GM12878 (cell line): Measurements from ENCODE around the gene NOVA2. TPM values are rescaled to one million over a fixed set of nuclear protein-coding genes. Genes with fewer than 3 reads are reported as not detected.

Experiments used
- ATAC-seq: fragments of 200-7000 bp; cut with Tn5 transposase; 3 replicates; pipeline ENCODE4 v1.9.1; 2020; ENCODE audit warnings: mild to moderate bottlenecking, moderate library complexity
- BruUV-seq: library from RNA; stranded (reverse); fragments of 400-500 nt; replicated peaks from 2 replicates; lab custom pipeline; 2021; lab: Mats Ljungman, UMichigan
- CTCF ChIA-PET: fragments of 300-600 bp; sonication (Branson Sonifier 250); formaldehyde crosslinking; extraction: SDS; loops from one replicate; lab custom pipeline; 2021; ENCODE audit warnings: inconsistent platforms; lab: Yijun Ruan, JAX
- POLR2A ChIA-PET: fragments of 350-600 bp; formaldehyde crosslinking; extraction: SDS; loops from one replicate; lab custom pipeline; 2021; ENCODE audit warnings: inconsistent platforms; lab: Charles Lee
- RAD21 ChIA-PET: fragments of 300-600 bp; sonication (Branson Sonifier 250); formaldehyde crosslinking; loops from one replicate; lab custom pipeline; 2023; ENCODE audit warnings: antibody characterized with exemption; ENCODE audit not compliant: unreplicated experiment; lab: Charles Lee
- SMC1A ChIA-PET: fragments of 300-600 bp; sonication (Branson Sonifier 250); formaldehyde crosslinking; loops from one replicate; lab custom pipeline; 2023; ENCODE audit not compliant: unreplicated experiment, uncharacterized antibody; lab: Charles Lee
- DNase-seq: peaks from one replicate; pipeline ENCODE4 v3.0.0-alpha.2; 2011; ENCODE audit warnings: low read depth, low spot score
- FAIRE-seq: peaks from 3 replicates; lab custom pipeline; 2011; peaks lifted over from hg19 to GRCh38; lab: Jason Lieb, UNC
- H2AFZ ChIP-seq: 2 replicates; pipeline ENCODE4 v1.6.0; 2011; ENCODE audit warnings: low read depth, low read length, control low read depth; ENCODE audit not compliant: control insufficient read depth
- H3K27ac ChIP-seq: 2 replicates; pipeline ENCODE4 v1.5.1; 2011; ENCODE audit warnings: control low read depth; ENCODE audit not compliant: control insufficient read depth, insufficient read depth
- H3K27me3 ChIP-seq, 2 experiments: replicated peaks in 1 of 2; 2 replicates each; pipeline versions ENCODE4 v1.6.0 to v1.6.1; 2011; ENCODE audit warnings: low read length in 1 of 2; ENCODE audit not compliant: control insufficient read depth in 2 of 2, insufficient read depth in 2 of 2
- H3K36me3 ChIP-seq, 2 experiments: 2 replicates each; pipeline ENCODE4 v1.5.1; 2011; ENCODE audit warnings: low read length in 1 of 2; ENCODE audit not compliant: control insufficient read depth in 2 of 2, insufficient read depth in 2 of 2
- H3K4me1 ChIP-seq: 2 replicates; pipeline ENCODE4 v1.6.1; 2011; ENCODE audit warnings: mild to moderate bottlenecking, low read length, moderate library complexity, mixed read lengths; ENCODE audit not compliant: control insufficient read depth, insufficient read depth
- H3K4me2 ChIP-seq: 2 replicates; pipeline ENCODE4 v1.6.0; 2011; ENCODE audit warnings: control low read depth; ENCODE audit not compliant: control insufficient read depth, insufficient read depth
- H3K4me3 ChIP-seq: fragments of 200-600 bp; sonication (generic); 2 replicates; pipeline ENCODE4 v1.5.1; 2016
- H3K79me2 ChIP-seq: 2 replicates; pipeline ENCODE4 v1.6.0; 2011; ENCODE audit warnings: low read length; ENCODE audit not compliant: control insufficient read depth, insufficient read depth
- H3K9ac ChIP-seq: 2 replicates; pipeline ENCODE4 v1.8.0; 2011; ENCODE audit warnings: low read length, control low read depth, mixed read lengths; ENCODE audit not compliant: control insufficient read depth, insufficient read depth
- H3K9me3 ChIP-seq: replicated peaks from 3 replicates; pipeline ENCODE4 v1.5.1; 2011; ENCODE audit warnings: mild to moderate bottlenecking, low read length; ENCODE audit not compliant: control insufficient read depth, insufficient read depth
- H4K20me1 ChIP-seq: 2 replicates; pipeline ENCODE4 v1.6.0; 2011; ENCODE audit not compliant: control insufficient read depth, insufficient read depth
- ATF7 ChIP-seq: fragments of 450-650 bp; IDR thresholded peaks from 2 replicates; pipeline ENCODE4 v1.6.1; 2016; ENCODE audit warnings: low read depth, mild to moderate bottlenecking
- MXI1 ChIP-seq: fragments of 150-350 bp; IDR thresholded peaks from 2 replicates; pipeline ENCODE4 v1.6.1; 2011; ENCODE audit warnings: low read depth, mild to moderate bottlenecking, inconsistent platforms, low read length, improper control_type of control experiment
- NFIC ChIP-seq: IDR thresholded peaks from 2 replicates; pipeline ENCODE4 v1.6.1; 2012; ENCODE audit warnings: low read depth, mild to moderate bottlenecking, inconsistent platforms, low read length, moderate library complexity
- NRF1 ChIP-seq: conservative IDR thresholded peaks from 2 replicates; pipeline ENCODE4 v1.6.1; 2011; ENCODE audit warnings: mild to moderate bottlenecking, low read depth, low read length, improper control_type of control experiment
- PAX5 ChIP-seq: IDR thresholded peaks from 2 replicates; pipeline ENCODE4 v1.6.1; 2011; ENCODE audit warnings: low read depth, low read length, borderline replicate concordance
- SIN3A ChIP-seq: IDR thresholded peaks from 2 replicates; pipeline ENCODE4 v1.6.1; 2012; ENCODE audit warnings: low read depth, low read length, improper control_type of control experiment
- SMARCA5 ChIP-seq: fragments of 450-650 bp; IDR thresholded peaks from 2 replicates; pipeline ENCODE4 v1.6.1; 2017; ENCODE audit warnings: mild to moderate bottlenecking
- STAT3 ChIP-seq: IDR thresholded peaks from 2 replicates; pipeline ENCODE4 v1.6.1; 2011; ENCODE audit warnings: low read depth, low read length, improper control_type of control experiment
- TARDBP ChIP-seq: IDR thresholded peaks from 2 replicates; pipeline ENCODE4 v1.6.1; 2016; ENCODE audit warnings: borderline replicate concordance
- ZZZ3 ChIP-seq: IDR thresholded peaks from 2 replicates; pipeline ENCODE4 v1.6.1; 2011; ENCODE audit warnings: low read depth; ENCODE audit not compliant: control insufficient read depth, insufficient read length
- WGBS: methylation state at CpG from one replicate; pipeline ENCODE4 v1.1.6; 2016; ENCODE audit warnings: low lambda C conversion rate; ENCODE audit not compliant: insufficient replicate concordance, insufficient coverage; ENCODE audit errors: missing lambda C conversion rate; 5-methylcytosine and 5-hydroxymethylcytosine counted together
- in situ Hi-C: fragments of 300-500 bp; cut with MboI; formaldehyde crosslinking; loops from 9 replicates; pipeline ENCODE4 v1.14.3; 2018; ENCODE audit warnings: mixed read lengths
- intact Hi-C: fragments of 100-400 bp; cut with micrococcal nuclease; formaldehyde crosslinking; loops from one replicate; pipeline ENCODE4 v1.14.2; 2022; ENCODE audit not compliant: unreplicated experiment
- polyA plus RNA-seq, 11 experiments: library from polyadenylated mRNA; depleted of rRNA in 4 of 11; unstranded in 6 of 11; stranded (reverse) in 5 of 11; fragments of >200 nt; fragmentation: Nextera tagmentation in 4 of 11; fragmentation: Illumina TruSeq in 1 of 11; extraction: Ambion mirVana in 4 of 11; extraction: Trizol in 1 of 11; gene quantifications; 1 replicate in 1 of 11; 2 replicates in 10 of 11; pipeline versions ENCODE4 v1.2.1 to v1.2.3, GENCODE V29; 2011 to 2016; ENCODE audit warnings: inconsistent platforms in 2 of 11, missing spikeins in 2 of 11, low read depth in 1 of 11
- total RNA-seq, 4 experiments: library from RNA; depleted of rRNA in 3 of 4; stranded (reverse); fragments of >200 nt in 3 of 4; fragmentation: Illumina TruSeq in 1 of 4; extraction: Trizol in 1 of 4; gene quantifications; 2 replicates each; pipeline versions ENCODE4 v1.2.1 to v1.2.3, GENCODE V29; 2013 to 2021
- TF ChIP-seq, protein P1 (sequence below): fragments of 450-650 bp; IDR thresholded peaks from 2 replicates; pipeline ENCODE4 v1.6.1; 2016; ENCODE audit warnings: mild to moderate bottlenecking
- TF ChIP-seq, protein P2 (sequence below): fragments of 450-650 bp; IDR thresholded peaks from 2 replicates; pipeline ENCODE4 v1.6.1; 2017; ENCODE audit warnings: mild to moderate bottlenecking, moderate library complexity
- TF ChIP-seq, protein P3 (sequence below): fragments of 450-650 bp; formaldehyde crosslinking; IDR thresholded peaks from 2 replicates; pipeline ENCODE4 v1.5.0; 2022; ENCODE audit warnings: mild to moderate bottlenecking, missing genetic modification characterization

Gene NOVA2
- total and polyA plus RNA-seq, 10 of the 15 experiments (the other 5 are each of a cell fraction or from before 2014, with no cell fraction given), result under 0.01 to 0.44 (median 0.03) TPM; not detected in 4

DNA sequence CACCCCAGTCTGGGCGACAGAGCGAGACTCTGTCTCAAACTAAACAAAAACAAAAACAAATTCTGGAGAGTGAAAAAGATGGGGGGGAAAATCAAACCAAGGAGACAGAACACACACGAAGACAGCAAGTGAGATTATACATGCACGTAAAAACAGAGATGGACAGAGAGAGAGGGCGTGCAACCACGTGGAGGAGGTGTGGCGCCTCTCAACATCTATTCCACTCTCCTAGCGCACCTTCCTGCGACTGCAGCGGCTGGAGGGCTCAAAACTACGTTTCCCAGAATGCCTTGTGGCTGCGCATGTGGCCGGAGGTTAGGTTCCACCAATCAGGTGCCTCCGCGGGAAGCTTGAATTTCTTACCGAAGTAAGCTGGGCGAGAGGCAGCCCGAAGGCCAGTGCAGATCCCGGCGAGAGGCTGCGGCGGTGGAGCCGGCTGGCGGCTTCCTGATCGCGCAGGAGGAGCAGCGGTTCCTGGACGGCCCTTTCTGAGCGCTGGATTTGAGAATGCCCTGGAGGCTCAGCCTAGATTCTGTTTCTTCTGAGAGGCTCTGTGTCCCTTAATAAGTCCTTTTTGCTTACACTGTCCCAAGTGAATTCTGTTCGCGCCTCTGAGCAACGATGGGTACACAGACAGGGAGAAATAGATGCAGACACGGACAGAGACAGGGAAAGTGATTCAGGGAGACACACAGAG is 46.0 kb downstream of the NOVA2 start:
- no TSS peak for BruUV-seq
- H3K27me3 ChIP-seq, result no peaks in the 10 kb centered on the region
- no peaks in the 10 kb centered on the region for H4K20me1 ChIP-seq
- H3K9ac ChIP-seq, result peak overlapping the region; percentile 64
- intact Hi-C loops (no loop called here), in situ Hi-C loops (no loop called here)
- no peaks in the 10 kb centered on the region for H3K9me3 ChIP-seq
- FAIRE-seq, result peak; percentile 92
- no peaks in the 10 kb centered on the region for H3K36me3 ChIP-seq
- no peaks in the 10 kb centered on the region for H3K79me2 ChIP-seq
- ATAC-seq, result peak; percentile 100
- CTCF ChIA-PET, result no interaction called here
- no peaks in the 10 kb centered on the region; the same call in 1 of the 2 replicates for H3K4me1 ChIP-seq
- peak; percentile 79 for DNase-seq
- H3K4me3 ChIP-seq, result peak overlapping the region; percentile 45; the same call in 1 of the 2 replicates
- H2AFZ ChIP-seq, result peak overlapping the region; percentile 67
- RAD21 ChIA-PET, result interaction anchor here (1.0 kb wide), 1 partner anchor 25 kb away, joined by 4 read pairs; the partner anchor contains the start of gene MYPOP
- POLR2A ChIA-PET, result no interaction called here
- SMC1A ChIA-PET, result interaction anchor here (0.6 kb wide), 1 partner anchor 12 kb away, joined by 3 read pairs; no protein-coding TSS in a partner anchor
- peak overlapping the region; percentile 32; the same call in 1 of the 2 replicates for H3K27ac ChIP-seq
- 7% methylated on average over 33 of the region's 33 CpGs for WGBS
- H3K4me2 ChIP-seq, result peak overlapping the region; percentile 83
- TF ChIP-seq ATF7, result no peak
- TF ChIP-seq, protein P1, sequence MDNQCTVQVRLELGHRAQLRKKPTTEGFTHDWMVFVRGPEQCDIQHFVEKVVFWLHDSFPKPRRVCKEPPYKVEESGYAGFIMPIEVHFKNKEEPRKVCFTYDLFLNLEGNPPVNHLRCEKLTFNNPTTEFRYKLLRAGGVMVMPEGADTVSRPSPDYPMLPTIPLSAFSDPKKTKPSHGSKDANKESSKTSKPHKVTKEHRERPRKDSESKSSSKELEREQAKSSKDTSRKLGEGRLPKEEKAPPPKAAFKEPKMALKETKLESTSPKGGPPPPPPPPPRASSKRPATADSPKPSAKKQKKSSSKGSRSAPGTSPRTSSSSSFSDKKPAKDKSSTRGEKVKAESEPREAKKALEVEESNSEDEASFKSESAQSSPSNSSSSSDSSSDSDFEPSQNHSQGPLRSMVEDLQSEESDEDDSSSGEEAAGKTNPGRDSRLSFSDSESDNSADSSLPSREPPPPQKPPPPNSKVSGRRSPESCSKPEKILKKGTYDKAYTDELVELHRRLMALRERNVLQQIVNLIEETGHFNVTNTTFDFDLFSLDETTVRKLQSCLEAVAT, result no peak
- peak; percentile 30; the same call in 1 of the 2 replicates for TF ChIP-seq NRF1
- no peak for TF ChIP-seq STAT3
- TF ChIP-seq NFIC, result no peak
- peak; percentile 71; the same call in 1 of the 2 replicates for TF ChIP-seq TARDBP
- no peak for TF ChIP-seq SMARCA5
- peak; percentile 75 for TF ChIP-seq MXI1
- TF ChIP-seq, protein P2, sequence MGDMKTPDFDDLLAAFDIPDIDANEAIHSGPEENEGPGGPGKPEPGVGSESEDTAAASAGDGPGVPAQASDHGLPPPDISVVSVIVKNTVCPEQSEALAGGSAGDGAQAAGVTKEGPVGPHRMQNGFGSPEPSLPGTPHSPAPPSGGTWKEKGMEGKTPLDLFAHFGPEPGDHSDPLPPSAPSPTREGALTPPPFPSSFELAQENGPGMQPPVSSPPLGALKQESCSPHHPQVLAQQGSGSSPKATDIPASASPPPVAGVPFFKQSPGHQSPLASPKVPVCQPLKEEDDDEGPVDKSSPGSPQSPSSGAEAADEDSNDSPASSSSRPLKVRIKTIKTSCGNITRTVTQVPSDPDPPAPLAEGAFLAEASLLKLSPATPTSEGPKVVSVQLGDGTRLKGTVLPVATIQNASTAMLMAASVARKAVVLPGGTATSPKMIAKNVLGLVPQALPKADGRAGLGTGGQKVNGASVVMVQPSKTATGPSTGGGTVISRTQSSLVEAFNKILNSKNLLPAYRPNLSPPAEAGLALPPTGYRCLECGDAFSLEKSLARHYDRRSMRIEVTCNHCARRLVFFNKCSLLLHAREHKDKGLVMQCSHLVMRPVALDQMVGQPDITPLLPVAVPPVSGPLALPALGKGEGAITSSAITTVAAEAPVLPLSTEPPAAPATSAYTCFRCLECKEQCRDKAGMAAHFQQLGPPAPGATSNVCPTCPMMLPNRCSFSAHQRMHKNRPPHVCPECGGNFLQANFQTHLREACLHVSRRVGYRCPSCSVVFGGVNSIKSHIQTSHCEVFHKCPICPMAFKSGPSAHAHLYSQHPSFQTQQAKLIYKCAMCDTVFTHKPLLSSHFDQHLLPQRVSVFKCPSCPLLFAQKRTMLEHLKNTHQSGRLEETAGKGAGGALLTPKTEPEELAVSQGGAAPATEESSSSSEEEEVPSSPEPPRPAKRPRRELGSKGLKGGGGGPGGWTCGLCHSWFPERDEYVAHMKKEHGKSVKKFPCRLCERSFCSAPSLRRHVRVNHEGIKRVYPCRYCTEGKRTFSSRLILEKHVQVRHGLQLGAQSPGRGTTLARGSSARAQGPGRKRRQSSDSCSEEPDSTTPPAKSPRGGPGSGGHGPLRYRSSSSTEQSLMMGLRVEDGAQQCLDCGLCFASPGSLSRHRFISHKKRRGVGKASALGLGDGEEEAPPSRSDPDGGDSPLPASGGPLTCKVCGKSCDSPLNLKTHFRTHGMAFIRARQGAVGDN, result no peak
- TF ChIP-seq, protein P3, sequence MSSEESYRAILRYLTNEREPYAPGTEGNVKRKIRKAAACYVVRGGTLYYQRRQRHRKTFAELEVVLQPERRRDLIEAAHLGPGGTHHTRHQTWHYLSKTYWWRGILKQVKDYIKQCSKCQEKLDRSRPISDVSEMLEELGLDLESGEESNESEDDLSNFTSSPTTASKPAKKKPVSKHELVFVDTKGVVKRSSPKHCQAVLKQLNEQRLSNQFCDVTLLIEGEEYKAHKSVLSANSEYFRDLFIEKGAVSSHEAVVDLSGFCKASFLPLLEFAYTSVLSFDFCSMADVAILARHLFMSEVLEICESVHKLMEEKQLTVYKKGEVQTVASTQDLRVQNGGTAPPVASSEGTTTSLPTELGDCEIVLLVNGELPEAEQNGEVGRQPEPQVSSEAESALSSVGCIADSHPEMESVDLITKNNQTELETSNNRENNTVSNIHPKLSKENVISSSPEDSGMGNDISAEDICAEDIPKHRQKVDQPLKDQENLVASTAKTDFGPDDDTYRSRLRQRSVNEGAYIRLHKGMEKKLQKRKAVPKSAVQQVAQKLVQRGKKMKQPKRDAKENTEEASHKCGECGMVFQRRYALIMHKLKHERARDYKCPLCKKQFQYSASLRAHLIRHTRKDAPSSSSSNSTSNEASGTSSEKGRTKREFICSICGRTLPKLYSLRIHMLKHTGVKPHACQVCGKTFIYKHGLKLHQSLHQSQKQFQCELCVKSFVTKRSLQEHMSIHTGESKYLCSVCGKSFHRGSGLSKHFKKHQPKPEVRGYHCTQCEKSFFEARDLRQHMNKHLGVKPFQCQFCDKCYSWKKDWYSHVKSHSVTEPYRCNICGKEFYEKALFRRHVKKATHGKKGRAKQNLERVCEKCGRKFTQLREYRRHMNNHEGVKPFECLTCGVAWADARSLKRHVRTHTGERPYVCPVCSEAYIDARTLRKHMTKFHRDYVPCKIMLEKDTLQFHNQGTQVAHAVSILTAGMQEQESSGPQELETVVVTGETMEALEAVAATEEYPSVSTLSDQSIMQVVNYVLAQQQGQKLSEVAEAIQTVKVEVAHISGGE (CRISPR knock-in tag), result no peak
- TF ChIP-seq PAX5, result peak; percentile 44; the same call in 1 of the 2 replicates
- no peak for TF ChIP-seq ZZZ3
- peak; percentile 99 for TF ChIP-seq SIN3A
